LoVo (cell line): Measurements from ENCODE around the gene SLC7A4.
"Not testable (repeated sequence)": the region's sequence is repeated elsewhere in the genome, so short reads cannot be mapped to it uniquely, and the experiment has no call there.

Experiments
- DNase-seq: peaks from one replicate; pipeline ENCODE4 v3.0.0-alpha.2; 2016; ENCODE audit warnings: low spot score

Gene SLC7A4

GRCh38 chr22:21042978-21043859 lies 10.9 kb upstream of the SLC7A4 start:
- DNase-seq = no peak

- no peak for DNase-seq
These were observed 9.6 kb upstream of the SLC7A4 start for GRCh38 chr22:21041937-21042336.

GRCh38 chr22:21039158-21039557 lies 6.8 kb upstream of the SLC7A4 start:
- DNase-seq = not testable (repeated sequence)

GRCh38 chr22:21038405-21038804 lies 6.0 kb upstream of the SLC7A4 start:
- no peak for DNase-seq

- no peak for DNase-seq
These were observed 2.6 kb upstream of the SLC7A4 start for GRCh38 chr22:21034989-21035388.

- no peak for DNase-seq
These were observed 1.5 kb upstream of the SLC7A4 start for GRCh38 chr22:21033895-21034294.

GRCh38 chr22:21032868-21033688 lies 717 bp upstream of the SLC7A4 start:
- no peak for DNase-seq

GRCh38 chr22:21031545-21032036 lies 770 bp downstream of the SLC7A4 start:
- DNase-seq = no peak

- no peak for DNase-seq
These were observed 1.5 kb downstream of the SLC7A4 start for GRCh38 chr22:21030621-21031544.

- DNase-seq = no peak
These were observed 2.3 kb downstream of the SLC7A4 start for GRCh38 chr22:21030032-21030431.

GRCh38 chr22:21029486-21030025 lies 2.8 kb downstream of the SLC7A4 start:
- no peak for DNase-seq

GRCh38 chr22:21028277-21029251 lies 3.8 kb downstream of the SLC7A4 start:
- DNase-seq = no peak

GRCh38 chr22:21026783-21027692 lies 5.3 kb downstream of the SLC7A4 start:
- DNase-seq = no peak

GRCh38 chr22:21025763-21026755 lies 6.3 kb downstream of the SLC7A4 start:
- no peak for DNase-seq

GRCh38 chr22:21025266-21025665 lies 7.1 kb downstream of the SLC7A4 start:
- no peak for DNase-seq

- DNase-seq = no peak
These were observed 9.3 kb downstream of the SLC7A4 start for GRCh38 chr22:21022955-21023614.

GRCh38 chr22:21022507-21022906 lies 9.9 kb downstream of the SLC7A4 start:
- DNase-seq = no peak
